ENCODE measurements around the gene FCN2.
"Not testable (repeated sequence)": the region's sequence is repeated elsewhere in the genome, so short reads cannot be mapped to it uniquely, and the experiment has no call there.

The FCN2 gene

GRCh38 chr9:134852906-134853654, 27.5 kb upstream of the FCN2 start:
- H3K4me3 ChIP-seq (ENCODE audit: control insufficient read depth, low read depth, low read length) = no peak overlapping the region
- no peak for DNase-seq (ENCODE audit: low read depth)
- TF ChIP-seq CTCF (conservative IDR thresholded peaks at IDR 0.05; ENCODE audit: control insufficient read depth, insufficient read depth, low read depth, low read length) = no peak

GRCh38 chr9:134853893-134854292, 26.7 kb upstream of the FCN2 start:
- DNase-seq (ENCODE audit: low read depth) = no peak
- no peak overlapping the region for H3K4me3 ChIP-seq (ENCODE audit: control insufficient read depth, low read depth, low read length)
- no peak for TF ChIP-seq CTCF (conservative IDR thresholded peaks at IDR 0.05; ENCODE audit: control insufficient read depth, insufficient read depth, low read depth, low read length)

GRCh38 chr9:134854541-134854981, 26.0 kb upstream of the FCN2 start:
- TF ChIP-seq CTCF (conservative IDR thresholded peaks at IDR 0.05; ENCODE audit: control insufficient read depth, insufficient read depth, low read depth, low read length) = no peak
- no peak for DNase-seq (ENCODE audit: low read depth)
- H3K4me3 ChIP-seq (ENCODE audit: control insufficient read depth, low read depth, low read length) = no peak overlapping the region

GRCh38 chr9:134855231-134855899, 25.2 kb upstream of the FCN2 start:
- no peak for TF ChIP-seq CTCF (conservative IDR thresholded peaks at IDR 0.05; ENCODE audit: control insufficient read depth, insufficient read depth, low read depth, low read length)
- no peak for DNase-seq (ENCODE audit: low read depth)
- H3K4me3 ChIP-seq (ENCODE audit: control insufficient read depth, low read depth, low read length) = no peak overlapping the region

GRCh38 chr9:134855900-134856377, 24.7 kb upstream of the FCN2 start:
- no peak overlapping the region for H3K4me3 ChIP-seq (ENCODE audit: control insufficient read depth, low read depth, low read length)
- no peak for TF ChIP-seq CTCF (conservative IDR thresholded peaks at IDR 0.05; ENCODE audit: control insufficient read depth, insufficient read depth, low read depth, low read length)
- DNase-seq (ENCODE audit: low read depth) = no peak

- H3K4me3 ChIP-seq (ENCODE audit: control insufficient read depth, low read depth, low read length); DNase-seq (ENCODE audit: low read depth): not testable (repeated sequence)
Measured at GRCh38 chr9:134857451-134857850, 23.2 kb upstream of the FCN2 start.

Data from fibroblast of mammary gland (primary cell).